CD14-positive monocyte (primary cell): ENCODE data around the gene SOCS3. TPM values are rescaled to one million over a fixed set of nuclear protein-coding genes. Genes with fewer than 3 reads are reported as not detected.
A peak's percentile ranks its signal among the peaks of the same experiment; 100 is the strongest.

Experiments
- DNase-seq, 3 donors: peaks; one replicate each; pipeline ENCODE4 v3.0.0-alpha.2; 2011 to 2022
- H2AFZ ChIP-seq: 2 replicates; pipeline ENCODE4 v1.6.0; 2012; ENCODE audit warnings: mild to moderate bottlenecking, low read depth, low read length, inconsistent platforms; ENCODE audit not compliant: insufficient read depth, poor library complexity, severe bottlenecking
- H3K27ac ChIP-seq, 2 donors: 1 replicate in 1 of 2; 2 replicates in 1 of 2; pipeline ENCODE4 v1.5.1; 2012 to 2013; ENCODE audit warnings: low read length in 2 of 2, control low read depth in 1 of 2, inconsistent platforms in 1 of 2, low read depth in 1 of 2, mild to moderate bottlenecking in 1 of 2
- H3K27me3 ChIP-seq, 2 donors: one replicate each; pipeline versions ENCODE4 v1.6.0 to v1.6.1; 2011 to 2013; ENCODE audit warnings: low read length in 2 of 2; ENCODE audit not compliant: control insufficient read depth in 2 of 2, insufficient read depth in 2 of 2
- H3K36me3 ChIP-seq, 2 donors: replicated peaks in 1 of 2; 1 replicate in 1 of 2; 2 replicates in 1 of 2; pipeline versions ENCODE4 v1.5.1 to v1.6.1; 2012 to 2013; ENCODE audit warnings: low read length in 2 of 2, control low read depth in 1 of 2, inconsistent platforms in 1 of 2, mild to moderate bottlenecking in 1 of 2; ENCODE audit not compliant: insufficient read depth in 2 of 2, control insufficient read depth in 1 of 2
- H3K4me1 ChIP-seq, 2 donors: 1 replicate in 1 of 2; 2 replicates in 1 of 2; pipeline versions ENCODE4 v1.5.1 to v1.6.1; 2012 to 2013; ENCODE audit warnings: low read length in 2 of 2, control low read depth in 1 of 2, inconsistent platforms in 1 of 2, mild to moderate bottlenecking in 1 of 2, moderate library complexity in 1 of 2; ENCODE audit not compliant: insufficient read depth in 2 of 2, control insufficient read depth in 1 of 2
- H3K4me2 ChIP-seq: replicated peaks from 2 replicates; pipeline ENCODE3; 2012; ENCODE audit warnings: low read length, moderate library complexity, mild to moderate bottlenecking; ENCODE audit not compliant: poor library complexity, severe bottlenecking; ENCODE audit errors: extremely low read depth
- H3K4me3 ChIP-seq, 3 experiments: fragments of 200-600 bp in 1 of 3; sonication (generic) in 1 of 3; replicated peaks in 1 of 3; 1 replicate in 2 of 3; 2 replicates in 1 of 3; pipeline ENCODE4 v1.5.1; 2011 to 2013; ENCODE audit warnings: low read length in 3 of 3, mild to moderate bottlenecking in 3 of 3, control low read depth in 2 of 3, low read depth in 2 of 3, inconsistent platforms in 1 of 3, moderate library complexity in 1 of 3
- H3K79me2 ChIP-seq: 2 replicates; pipeline ENCODE4 v1.6.0; 2012; ENCODE audit warnings: mild to moderate bottlenecking, control low read depth, inconsistent platforms, low read length, moderate library complexity; ENCODE audit not compliant: insufficient read depth
- H3K9ac ChIP-seq: 2 replicates; pipeline ENCODE4 v1.6.0; 2017; ENCODE audit warnings: low read length, mild to moderate bottlenecking; ENCODE audit not compliant: insufficient read depth, poor library complexity, severe bottlenecking
- H3K9me3 ChIP-seq, 2 donors: replicated peaks in 1 of 2; 1 replicate in 1 of 2; 2 replicates in 1 of 2; pipeline versions ENCODE4 v1.5.1 to v1.6.1; 2012 to 2013; ENCODE audit warnings: low read length in 2 of 2, control low read depth in 1 of 2; ENCODE audit not compliant: control insufficient read depth in 1 of 2, insufficient read depth in 1 of 2
- H4K20me1 ChIP-seq: 2 replicates; pipeline ENCODE4 v1.6.0; 2012; ENCODE audit warnings: mild to moderate bottlenecking, low read length, control low read depth, moderate library complexity; ENCODE audit not compliant: insufficient read depth
- H3K27ac Mint-ChIP-seq, 7 donors: one replicate each; pipeline ENCODE4 v1.8.0; 2020; ENCODE audit warnings: mild to moderate bottlenecking in 7 of 7, mixed read lengths in 7 of 7, moderate library complexity in 6 of 7, inconsistent platforms in 2 of 7
- H3K27me3 Mint-ChIP-seq, 3 donors: one replicate each; pipeline ENCODE4 v1.8.0; 2021 to 2022; ENCODE audit warnings: low read depth in 3 of 3, mild to moderate bottlenecking in 3 of 3, mixed read lengths in 3 of 3, moderate library complexity in 3 of 3, inconsistent platforms in 1 of 3
- H3K36me3 Mint-ChIP-seq, 2 donors: one replicate each; pipeline ENCODE4 v1.8.0; 2020; ENCODE audit warnings: mixed read lengths in 2 of 2, inconsistent platforms in 1 of 2, mild to moderate bottlenecking in 1 of 2
- H3K4me1 Mint-ChIP-seq: one replicate; pipeline ENCODE4 v1.8.0; 2020; ENCODE audit warnings: mild to moderate bottlenecking, mixed read lengths
- H3K4me3 Mint-ChIP-seq, 2 donors: one replicate each; pipeline ENCODE4 v1.8.0; 2020; ENCODE audit warnings: mild to moderate bottlenecking in 2 of 2, mixed read lengths in 2 of 2, moderate library complexity in 1 of 2
- H3K9me3 Mint-ChIP-seq, 7 donors: one replicate each; pipeline ENCODE4 v1.8.0; 2020 to 2022; ENCODE audit warnings: mixed read lengths in 7 of 7, mild to moderate bottlenecking in 6 of 7, moderate library complexity in 6 of 7, inconsistent platforms in 2 of 7
- CTCF ChIP-seq: fragments of 200-600 bp; IDR thresholded peaks from one replicate; pipeline ENCODE4 v1.8.0; 2022; ENCODE audit warnings: antibody characterized with exemption, mild to moderate bottlenecking
- WGBS: methylation state at CpG from one replicate; pipeline ENCODE4 v1.1.5; 2013; ENCODE audit warnings: missing lambda C conversion rate; ENCODE audit not compliant: insufficient coverage; 5-methylcytosine and 5-hydroxymethylcytosine counted together
- intact Hi-C, 2 donors: fragments of 100-400 bp; cut with micrococcal nuclease; formaldehyde crosslinking; loops; one replicate each; pipeline versions ENCODE4 v1.15.0 to v1.15.1; 2023
- polyA plus RNA-seq, 3 donors: library from polyadenylated mRNA; depleted of rRNA in 1 of 3; unstranded in 2 of 3; stranded (reverse) in 1 of 3; fragments of 300-500 nt in 2 of 3; fragments of >200 nt in 1 of 3; fragmentation: Illumina TruSeq in 2 of 3; gene quantifications; 1 replicate in 2 of 3; 2 replicates in 1 of 3; pipeline ENCODE4 v1.2.3, GENCODE V29; 2012 to 2021

Gene SOCS3
- polyA plus RNA-seq, 3 donors, result 123 to 441 (median 144) TPM

DNA sequence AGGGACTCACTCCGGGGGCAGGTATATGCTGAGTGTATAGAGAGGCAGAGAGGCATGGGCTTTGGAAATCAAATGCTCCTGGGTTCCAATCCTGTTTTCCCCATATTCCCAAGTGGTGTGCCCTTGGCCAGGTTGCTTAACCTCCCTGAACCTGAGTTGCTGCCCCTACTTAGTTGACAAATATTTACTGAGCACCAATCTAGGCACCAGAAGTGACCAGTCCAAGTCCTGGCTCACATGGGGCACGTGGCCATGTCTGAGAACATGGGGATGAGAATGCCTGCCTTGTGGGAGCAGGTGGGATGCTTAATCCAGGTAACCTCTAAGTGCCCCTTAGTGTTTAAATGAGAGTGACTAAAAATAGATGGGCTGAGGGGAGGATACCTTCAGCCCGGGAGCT lies 4.2 kb downstream of the SOCS3 start:
- Mint-ChIP-seq H3K27me3 (peaks cover 30 to 49% (median 36%) of the 10 kb centered on the region in 3 donors), H3K9me3 (peaks cover 0 to 17% (median 15%) of the 10 kb centered on the region in 7 donors), H3K27ac (peak overlapping the region; percentile 74 to 90 (median 81)), H3K36me3 (peaks cover 23 to 30% of the 10 kb centered on the region in 2 donors), H3K4me1 (peaks cover 72% of the 10 kb centered on the region), H3K4me3 (peak overlapping the region; percentile 43 to 71)
- peak overlapping the region in 1 of 2 donors; percentile 45 for H3K27ac ChIP-seq
- H3K4me1 ChIP-seq, result peaks cover 84 to 95% of the 10 kb centered on the region in 2 donors
- H3K27me3 ChIP-seq, result peaks cover 8 to 35% of the 10 kb centered on the region in 2 donors
- peak overlapping the region in 1 of 3 experiments; percentile 19 for H3K4me3 ChIP-seq
- H3K9me3 ChIP-seq, result no peaks in the 10 kb centered on the region
- no peak overlapping the region for H2AFZ ChIP-seq
- no peak for TF ChIP-seq CTCF
- H3K79me2 ChIP-seq, result no peaks in the 10 kb centered on the region
- no peak overlapping the region for H3K9ac ChIP-seq
- intact Hi-C loops, result loop anchor here in 1 of 2 donors (2.0 kb wide), 1 partner anchor 19 kb away; no protein-coding TSS in a partner anchor
- DNase-seq, result peak in 1 of 3 donors; percentile 9
- 70% methylated on average over 1 of the region's 3 CpGs for WGBS
- peak overlapping the region; percentile 37 for H3K4me2 ChIP-seq
- H3K36me3 ChIP-seq, result peaks cover 0 to 19% of the 10 kb centered on the region in 2 donors
- peaks cover 32% of the 10 kb centered on the region for H4K20me1 ChIP-seq

DNA sequence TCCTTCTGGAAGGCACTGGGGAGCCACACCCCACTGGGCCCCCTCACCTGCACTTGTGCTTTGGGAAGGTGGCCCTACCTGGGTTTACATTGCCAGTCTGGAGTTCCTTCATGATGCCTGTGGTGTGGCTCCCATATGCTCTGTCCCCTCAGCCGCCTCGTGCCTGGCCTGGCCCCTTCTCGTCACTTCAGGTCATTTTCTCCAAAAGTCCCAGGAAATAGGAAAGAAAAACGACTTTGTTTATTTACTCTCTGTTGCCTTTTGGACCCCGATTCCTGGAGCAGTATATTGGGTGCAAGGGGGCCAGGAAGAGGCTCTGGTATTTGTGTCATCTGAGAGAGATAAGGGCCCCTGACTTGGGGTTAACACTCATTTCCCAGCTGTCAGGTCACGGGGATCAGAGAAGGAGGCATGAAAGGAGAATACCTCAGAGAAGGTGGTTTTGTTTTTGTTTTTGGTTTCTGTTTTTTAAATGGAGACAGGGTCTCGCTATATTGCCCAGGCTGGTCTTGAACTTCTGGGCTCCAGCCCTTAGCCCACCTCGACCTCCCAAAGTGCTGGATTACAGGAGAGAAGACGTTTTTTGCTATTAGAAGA lies 4.7 kb downstream of the SOCS3 start:
- peaks cover 0 to 19% of the 10 kb centered on the region in 2 donors for H3K36me3 ChIP-seq

More for the DNA sequence above, 4.7 kb downstream of the SOCS3 start:
- no peaks in the 10 kb centered on the region for H3K9me3 ChIP-seq
- Mint-ChIP-seq H3K9me3 (peaks cover 0 to 17% (median 15%) of the 10 kb centered on the region in 7 donors), H3K27ac (peak overlapping the region in 6 of 7 donors; percentile 44 to 90 (median 79)), H3K4me1 (peaks cover 77% of the 10 kb centered on the region), H3K27me3 (peaks cover 30 to 49% (median 36%) of the 10 kb centered on the region in 3 donors), H3K4me3 (peak overlapping the region in 1 of 2 donors; percentile 71), H3K36me3 (peaks cover 23 to 30% of the 10 kb centered on the region in 2 donors)
- no peak for DNase-seq
- intact Hi-C loops, result no loop called here
- H2AFZ ChIP-seq, result no peak overlapping the region
- no peak overlapping the region for H3K9ac ChIP-seq
- 83% methylated on average over 8 of the region's 9 CpGs for WGBS
- H3K4me1 ChIP-seq, result peaks cover 85 to 95% of the 10 kb centered on the region in 2 donors
- no peak overlapping the region for H3K27ac ChIP-seq
- H4K20me1 ChIP-seq, result peaks cover 32% of the 10 kb centered on the region
- H3K79me2 ChIP-seq, result no peaks in the 10 kb centered on the region
- no peak overlapping the region for H3K4me3 ChIP-seq
- H3K4me2 ChIP-seq, result no peak overlapping the region
- TF ChIP-seq CTCF, result no peak
- H3K27me3 ChIP-seq, result peaks cover 8 to 35% of the 10 kb centered on the region in 2 donors
